ENCODE data around the gene LEF1.

LEF1 gene

DNA sequence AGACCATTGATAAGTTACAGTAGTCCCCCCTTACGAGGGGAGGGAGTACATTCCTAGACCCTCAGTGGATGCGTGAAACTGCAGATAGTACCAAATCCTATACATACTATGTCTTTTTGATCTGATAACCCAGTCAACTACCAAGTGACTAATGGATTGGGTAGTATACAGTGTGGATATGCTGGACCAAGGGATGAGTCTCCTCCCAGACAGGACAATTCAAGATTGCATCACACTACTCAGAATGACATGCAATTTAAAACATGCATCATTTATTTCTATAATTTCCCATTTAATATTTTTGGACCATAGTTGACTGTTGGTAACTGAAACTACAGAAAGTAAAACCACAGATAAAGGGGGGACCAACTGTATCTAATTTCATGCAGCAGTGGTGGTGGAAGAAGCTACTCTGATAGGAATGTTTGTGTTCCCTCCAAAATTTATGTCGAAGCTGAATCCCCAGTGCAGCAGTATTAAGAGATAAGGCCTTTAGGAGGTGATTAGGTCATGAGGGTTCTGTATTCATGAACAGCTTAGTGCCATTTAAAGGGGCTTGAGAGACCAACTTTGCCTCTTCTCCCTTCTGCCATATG, 167.1 kb downstream of the LEF1 start:
- no peak for DNase-seq

DNA sequence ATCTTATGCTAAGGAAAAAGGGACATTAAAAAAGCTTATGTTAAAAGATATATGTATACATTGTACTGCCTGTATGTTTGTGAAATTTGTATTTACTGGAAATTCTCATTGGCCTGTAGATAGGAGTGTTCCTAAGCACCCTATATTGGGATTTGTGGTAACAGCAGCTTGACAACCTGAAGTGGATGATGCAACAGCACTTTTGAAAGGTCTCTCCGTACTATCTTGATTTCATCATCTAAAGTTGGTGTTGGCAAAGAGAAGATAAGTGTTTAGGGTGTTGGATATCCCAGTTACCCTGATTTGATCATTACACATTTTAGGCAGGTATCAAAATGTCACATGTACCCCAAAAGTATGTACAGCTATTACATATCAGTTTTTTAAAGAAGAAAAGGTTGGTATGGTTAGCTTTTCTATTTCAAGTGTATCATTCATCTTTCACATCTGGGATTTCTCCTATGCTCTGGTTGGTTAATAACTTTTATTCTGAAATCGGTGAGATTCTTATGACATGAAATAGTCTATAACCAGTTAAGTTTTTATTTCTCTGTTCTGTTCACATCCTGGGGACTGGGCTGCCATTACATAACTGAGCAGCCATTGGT, 168.7 kb downstream of the LEF1 start:
- DNase-seq, result no peak

DNA sequence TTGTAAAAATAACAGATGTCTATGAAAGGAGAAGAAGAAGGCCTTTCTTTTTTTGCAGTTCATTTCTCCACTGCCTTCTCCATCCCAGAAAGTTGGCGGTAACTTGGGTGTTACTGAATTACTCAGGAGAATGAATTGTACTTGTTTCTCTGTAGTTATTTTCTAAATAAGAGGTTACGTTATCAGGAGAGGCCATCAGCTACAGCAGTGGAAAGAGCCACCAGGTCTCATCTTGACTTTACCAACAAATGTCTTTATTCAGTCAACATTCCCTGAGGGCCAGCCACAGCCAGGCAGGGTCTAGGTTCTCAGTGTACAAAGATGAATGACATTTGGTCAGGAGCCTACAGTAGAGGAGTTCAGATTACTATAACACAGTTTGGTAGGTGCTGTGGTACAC, 170.9 kb downstream of the LEF1 start:
- no peak for DNase-seq
